Medulla oblongata (tissue), 1 donor: Measurements from ENCODE around the gene DYNLT5.
"Not testable (repeated sequence)": the region's sequence is repeated elsewhere in the genome, so short reads cannot be mapped to it uniquely, and the experiment has no call there.

Experiments used
- DNase-seq: peaks from one replicate; pipeline ENCODE4 v3.0.0-alpha.2; 2015; ENCODE audit errors: extremely low spot score

The DYNLT5 gene

GRCh38 chr1:66750577-66750976, 1.7 kb upstream of the DYNLT5 start:
- no peak for DNase-seq

GRCh38 chr1:66751160-66751559, 1.1 kb upstream of the DYNLT5 start:
- DNase-seq = no peak

DNA sequence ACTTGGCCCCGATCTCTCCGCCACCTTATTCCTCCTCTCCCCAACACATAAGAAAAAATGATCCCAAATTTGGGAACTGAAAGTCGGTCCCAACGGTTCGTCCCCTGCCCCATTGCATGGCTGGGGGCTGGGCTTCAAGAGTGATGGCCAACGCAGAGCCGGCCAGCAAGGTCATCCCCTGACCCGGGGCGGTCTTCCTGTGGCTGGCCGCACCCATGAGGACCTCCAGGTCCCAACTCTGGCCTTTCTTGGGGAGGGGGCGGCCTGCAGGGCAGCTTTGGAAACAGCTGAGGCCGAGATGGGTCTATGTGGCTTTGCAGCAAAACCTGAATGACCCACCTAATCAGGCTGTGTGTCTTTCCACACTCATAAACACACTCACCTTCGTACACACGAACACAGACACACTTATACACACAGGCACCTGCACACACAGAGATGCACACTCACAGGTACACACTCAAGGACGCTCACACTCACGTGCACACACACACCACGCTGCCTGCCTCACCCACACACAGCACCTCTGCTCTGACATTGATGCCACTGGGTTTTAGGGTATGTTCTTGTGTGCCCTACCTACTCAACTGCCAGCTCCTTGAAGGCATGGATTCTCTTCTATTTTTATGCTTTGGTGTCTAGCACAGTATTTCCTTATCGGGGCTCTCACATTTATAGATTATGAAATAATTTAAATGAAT, 562 bp downstream of the DYNLT5 start:
- DNase-seq = no peak

DNA sequence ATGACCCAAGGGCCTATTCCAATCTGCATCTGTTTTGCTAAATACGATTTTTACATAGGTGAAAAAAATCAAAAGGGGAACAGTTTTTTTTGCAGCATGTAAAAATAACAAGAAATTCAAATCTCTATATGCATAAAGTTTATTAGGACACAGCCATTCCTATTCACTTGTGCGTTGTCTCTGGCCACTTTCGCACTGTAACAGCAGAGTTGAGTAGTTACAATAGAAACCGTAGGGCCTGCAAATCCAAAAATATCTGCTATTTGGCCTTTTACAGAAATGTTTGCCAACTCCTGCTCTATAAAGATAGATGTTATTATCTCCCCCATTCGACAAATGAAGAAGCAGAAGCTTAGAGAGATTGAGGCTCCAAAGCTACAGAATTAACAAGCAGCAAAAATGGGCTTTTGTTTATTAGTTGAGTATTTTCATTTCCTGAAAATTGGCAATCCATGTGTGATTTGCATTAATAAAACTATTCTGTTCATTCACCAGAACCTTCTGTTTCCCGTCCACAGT, 5.5 kb downstream of the DYNLT5 start:
- DNase-seq = no peak

- peak; percentile 54 for DNase-seq
Observed at GRCh38 chr1:66758241-66758755, 6.0 kb downstream of the DYNLT5 start.

DNA sequence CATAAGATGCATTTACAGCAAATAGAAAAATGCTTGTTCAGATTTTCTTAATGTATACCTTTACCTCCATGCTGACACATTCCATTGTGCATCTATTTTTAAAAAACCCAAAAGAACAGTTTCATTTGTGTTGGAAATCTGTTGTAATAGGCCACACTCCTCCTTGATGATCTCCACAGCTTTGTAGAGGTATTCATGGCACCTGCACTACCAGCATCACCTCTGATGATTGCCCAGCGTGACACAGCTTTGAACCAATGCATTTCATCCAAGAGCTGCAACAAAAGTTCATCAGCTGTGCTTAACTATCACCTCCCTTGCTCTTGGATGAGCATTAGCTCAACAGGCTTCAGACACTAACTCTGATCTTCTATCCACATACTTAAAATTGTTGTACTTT, 8.2 kb downstream of the DYNLT5 start:
- no peak for DNase-seq

DNA sequence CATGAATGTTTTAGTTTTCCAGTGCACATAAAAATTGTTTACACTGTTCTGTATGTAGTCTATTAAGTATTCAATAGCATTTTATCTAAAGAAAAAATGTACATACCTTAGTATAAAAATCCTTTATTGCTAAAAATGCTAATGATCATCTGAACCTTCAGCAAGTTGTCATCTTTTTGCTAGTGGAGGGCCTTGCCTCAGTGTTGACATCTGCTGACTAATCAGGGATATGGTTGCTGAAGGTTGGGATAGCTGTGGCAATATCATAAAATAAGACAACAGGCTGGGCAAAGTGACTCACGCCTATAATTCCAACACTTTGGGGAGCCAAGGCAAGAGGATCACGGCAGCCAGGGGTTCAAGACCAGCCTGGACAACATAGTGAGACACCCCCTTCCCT, 9.0 kb downstream of the DYNLT5 start:
- DNase-seq = no peak

- peak; percentile 72 for DNase-seq
Observed at GRCh38 chr1:66764994-66765578, 12.8 kb downstream of the DYNLT5 start.

DNA sequence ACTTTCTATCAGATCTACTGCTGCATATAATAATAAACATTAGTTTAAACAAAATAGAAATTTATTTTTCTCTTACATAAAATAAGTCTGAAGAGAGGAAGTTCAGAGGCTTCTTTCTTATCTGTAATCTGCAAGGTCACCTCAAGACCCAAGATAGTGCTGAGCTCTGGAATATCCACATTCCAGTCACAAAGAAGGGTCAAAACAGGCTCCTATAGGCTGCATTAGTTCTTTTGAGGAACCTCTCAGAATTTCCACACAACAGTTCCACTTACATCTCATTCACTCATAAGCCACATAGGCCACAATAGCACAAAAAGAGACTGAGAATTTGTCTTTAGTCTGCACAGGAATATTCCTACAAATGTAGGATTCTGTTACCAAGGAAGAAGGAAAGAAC, 15.4 kb downstream of the DYNLT5 start:
- DNase-seq = no peak

GRCh38 chr1:66768965-66769364, 16.7 kb downstream of the DYNLT5 start:
- no peak for DNase-seq

DNA sequence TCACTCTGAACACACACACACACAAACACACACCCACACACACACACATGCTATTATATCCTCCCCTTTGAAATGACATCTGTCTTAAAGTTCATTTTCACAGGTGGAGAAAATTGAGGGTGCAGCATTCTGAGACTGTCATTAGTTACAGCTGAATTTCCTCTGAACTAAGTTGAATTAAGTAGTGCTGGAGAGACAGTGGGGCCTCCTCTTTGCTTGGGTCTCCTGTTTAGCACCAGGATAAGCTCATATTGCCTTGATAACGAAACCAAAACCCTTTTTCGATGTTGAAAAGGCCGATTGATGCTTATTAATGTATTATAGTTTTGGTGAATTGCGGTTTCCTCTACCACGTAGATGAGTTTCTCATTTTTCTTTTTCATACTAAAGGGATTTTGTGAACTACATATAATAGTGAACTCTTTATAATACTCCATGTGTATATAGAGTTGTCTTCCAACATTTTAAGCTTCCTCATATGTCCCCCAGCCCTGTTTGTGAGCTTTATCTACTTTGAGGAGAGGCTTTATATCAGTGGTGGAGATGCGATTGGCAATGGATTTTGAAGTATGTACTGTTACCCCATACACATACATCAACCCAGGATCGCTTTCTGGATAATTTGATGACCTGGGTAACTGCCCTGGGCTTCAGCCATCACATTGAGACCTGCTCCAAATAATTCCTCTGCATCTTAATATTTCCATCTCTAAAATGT, 17.4 kb downstream of the DYNLT5 start:
- DNase-seq = no peak

DNA sequence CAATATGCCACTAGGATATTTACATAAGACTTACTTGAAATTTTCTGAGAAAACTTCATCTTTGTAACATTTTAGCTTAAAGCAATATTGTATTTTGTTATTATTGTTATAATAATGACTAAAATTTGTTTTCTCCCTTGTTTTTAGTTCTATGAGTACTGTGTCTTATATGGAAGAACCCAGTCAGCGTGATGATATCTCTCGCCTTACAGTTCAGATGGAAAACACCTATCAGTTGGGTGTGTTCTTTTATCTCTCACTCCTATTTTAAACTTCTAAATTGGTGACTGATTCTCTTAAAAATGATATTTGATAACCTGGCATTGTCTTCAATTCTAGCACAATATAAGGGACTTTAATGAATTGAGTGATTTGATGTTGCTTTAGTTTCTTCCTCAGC, 18.0 kb downstream of the DYNLT5 start:
- DNase-seq = no peak

DNA sequence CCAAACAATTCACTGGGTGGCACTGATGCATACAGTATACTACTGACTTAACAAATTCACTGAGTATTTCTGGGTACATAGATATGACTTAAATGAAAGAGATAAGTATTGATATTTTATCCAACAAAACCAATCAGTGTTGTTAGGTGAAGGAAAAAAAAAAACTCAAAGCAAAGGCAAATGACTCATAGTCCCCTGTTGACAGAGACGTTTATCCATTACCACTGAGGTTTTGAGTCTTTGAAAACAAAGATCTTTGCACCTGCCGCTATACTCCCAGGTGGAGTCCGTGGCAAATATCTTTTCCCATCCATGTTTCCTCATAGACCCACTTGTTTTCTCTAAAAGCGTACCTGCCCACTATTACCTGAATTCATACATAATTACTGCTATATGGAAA, 18.4 kb downstream of the DYNLT5 start:
- no peak for DNase-seq

GRCh38 chr1:66773227-66773626, 21.0 kb downstream of the DYNLT5 start:
- no peak for DNase-seq

DNA sequence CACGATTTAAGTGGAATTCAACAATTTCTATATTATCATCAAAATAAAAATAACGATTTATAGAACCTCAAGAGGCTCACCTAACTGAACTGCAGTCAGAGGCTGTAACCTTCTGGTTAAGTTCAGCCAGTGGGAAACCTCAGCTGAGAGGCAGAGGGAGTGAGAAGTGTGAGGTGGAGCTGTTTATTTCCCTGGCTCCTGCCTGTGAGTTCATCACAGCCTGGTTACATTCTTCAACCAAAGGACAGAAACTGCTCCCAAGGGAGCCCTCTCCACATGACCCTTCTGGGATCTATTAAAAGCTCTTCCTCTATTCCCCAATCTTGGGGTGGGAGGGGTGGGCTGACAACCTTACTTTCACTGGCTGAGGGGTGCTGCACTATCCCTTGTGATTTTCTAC, 22.2 kb downstream of the DYNLT5 start:
- DNase-seq = no peak

DNA sequence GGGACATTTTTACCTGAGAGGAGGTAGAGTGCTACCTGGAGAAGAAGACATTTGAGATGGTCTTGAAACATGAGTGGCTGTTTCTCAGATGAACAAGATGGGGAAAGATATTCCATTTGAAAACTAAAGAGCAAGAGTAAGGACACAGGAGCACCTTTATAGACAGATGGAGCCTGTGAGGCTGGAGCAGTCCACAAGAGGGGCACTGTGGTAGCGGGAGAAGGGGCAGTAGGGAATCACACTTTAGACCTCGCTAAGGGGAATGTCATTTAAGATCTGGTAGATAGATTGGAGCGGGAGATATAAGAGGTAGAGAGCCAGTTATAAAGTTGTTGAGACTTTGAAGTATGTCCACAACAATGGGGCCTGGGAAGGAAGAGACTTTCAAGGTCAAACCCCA, 23.4 kb downstream of the DYNLT5 start:
- no peak for DNase-seq

DNA sequence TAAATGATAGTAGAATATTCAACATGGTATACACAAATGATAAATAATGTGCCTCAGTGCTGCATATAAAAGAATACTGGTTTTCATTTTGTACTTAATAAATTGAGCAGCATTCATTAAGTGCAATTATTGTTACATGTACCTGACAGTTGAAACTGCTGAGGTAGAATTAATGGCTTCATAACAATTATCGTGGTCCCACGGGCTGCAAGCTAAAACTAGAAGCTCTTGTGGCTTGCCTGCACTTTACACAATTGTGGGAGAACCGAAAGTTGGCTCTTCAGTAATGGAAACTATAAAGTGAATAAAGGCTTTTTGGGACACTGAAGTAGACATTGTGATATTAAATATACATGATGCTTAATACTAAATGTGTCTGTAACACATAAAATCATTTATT, 25.6 kb downstream of the DYNLT5 start:
- DNase-seq = no peak

DNA sequence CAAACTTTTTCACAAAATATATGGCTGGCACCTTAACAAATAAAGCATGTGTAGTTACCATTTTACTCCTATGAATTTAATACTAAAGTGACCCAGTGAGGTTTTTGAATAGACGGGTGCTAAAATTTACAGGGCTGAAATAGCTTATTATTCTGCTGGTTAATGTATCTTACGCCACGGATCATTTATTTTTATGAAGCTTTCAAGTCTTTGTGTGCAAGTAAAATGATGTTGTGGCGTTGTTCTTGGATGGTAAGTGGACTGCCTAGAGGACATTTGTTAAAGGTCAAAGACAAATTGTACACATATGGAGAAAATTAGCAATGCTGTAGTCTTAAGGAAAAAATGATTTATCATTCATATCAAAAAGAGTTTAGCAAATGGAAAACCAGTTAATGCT, 26.0 kb downstream of the DYNLT5 start:
- DNase-seq = no peak

- DNase-seq = no peak
Observed at GRCh38 chr1:66778969-66779368, 26.7 kb downstream of the DYNLT5 start.

GRCh38 chr1:66779475-66780078, 27.3 kb downstream of the DYNLT5 start:
- no peak for DNase-seq

- not testable (repeated sequence) for DNase-seq
Observed at GRCh38 chr1:66785800-66786199, 33.5 kb downstream of the DYNLT5 start.

- no peak for DNase-seq
Observed at GRCh38 chr1:66787641-66788040, 35.4 kb downstream of the DYNLT5 start.
